OCI-LY1 (cell line): ENCODE data around the gene ANKRD6.

Source experiments
- EZH2 ChIP-seq: fragments of 200-600 bp; sonication (generic), shearing (Covaris generic); IDR thresholded peaks from 2 replicates; pipeline ENCODE4 v1.8.0; 2017; ENCODE audit warnings: borderline replicate concordance, mixed run types, mild to moderate bottlenecking, antibody characterized with exemption, low read length, moderate library complexity, mixed read lengths
- TF ChIP-seq, protein P1 (sequence below): fragments of 200-600 bp; sonication (generic), shearing (Covaris generic); IDR thresholded peaks from 2 replicates; pipeline ENCODE4 v1.5.1; 2017; ENCODE audit warnings: mild to moderate bottlenecking, antibody characterized with exemption, low read length, moderate library complexity, mixed read lengths

- TF ChIP-seq, protein P1, sequence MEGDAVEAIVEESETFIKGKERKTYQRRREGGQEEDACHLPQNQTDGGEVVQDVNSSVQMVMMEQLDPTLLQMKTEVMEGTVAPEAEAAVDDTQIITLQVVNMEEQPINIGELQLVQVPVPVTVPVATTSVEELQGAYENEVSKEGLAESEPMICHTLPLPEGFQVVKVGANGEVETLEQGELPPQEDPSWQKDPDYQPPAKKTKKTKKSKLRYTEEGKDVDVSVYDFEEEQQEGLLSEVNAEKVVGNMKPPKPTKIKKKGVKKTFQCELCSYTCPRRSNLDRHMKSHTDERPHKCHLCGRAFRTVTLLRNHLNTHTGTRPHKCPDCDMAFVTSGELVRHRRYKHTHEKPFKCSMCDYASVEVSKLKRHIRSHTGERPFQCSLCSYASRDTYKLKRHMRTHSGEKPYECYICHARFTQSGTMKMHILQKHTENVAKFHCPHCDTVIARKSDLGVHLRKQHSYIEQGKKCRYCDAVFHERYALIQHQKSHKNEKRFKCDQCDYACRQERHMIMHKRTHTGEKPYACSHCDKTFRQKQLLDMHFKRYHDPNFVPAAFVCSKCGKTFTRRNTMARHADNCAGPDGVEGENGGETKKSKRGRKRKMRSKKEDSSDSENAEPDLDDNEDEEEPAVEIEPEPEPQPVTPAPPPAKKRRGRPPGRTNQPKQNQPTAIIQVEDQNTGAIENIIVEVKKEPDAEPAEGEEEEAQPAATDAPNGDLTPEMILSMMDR = no peak
- TF ChIP-seq EZH2 = no peak
Observed at GRCh38 chr6:89492025-89492640, 59.2 kb downstream of the ANKRD6 start.
